Measurements from ENCODE around the gene MAD1L1. TPM values are rescaled to one million over a fixed set of nuclear protein-coding genes. Genes with fewer than 3 reads are reported as not detected.

Gene MAD1L1
- total RNA-seq, 2 experiments from 2014 or later = 58.3 to 65.3 TPM

- no peak overlapping the region for H3K4me3 ChIP-seq (ENCODE audit: low read depth, low read length, poor library complexity, severe bottlenecking)
- no peaks in the 10 kb centered on the region for H3K79me2 ChIP-seq (ENCODE audit: insufficient read depth, low read depth, low read length)
- H3K4me1 ChIP-seq (ENCODE audit: insufficient read depth, low read length, poor library complexity, severe bottlenecking) = no peaks in the 10 kb centered on the region
- H3K4me2 ChIP-seq (ENCODE audit: low read length) = peak overlapping the region; percentile 18; the same call in 1 of the 2 replicates
- H3K27ac ChIP-seq (ENCODE audit: low read depth, low read length, poor library complexity, severe bottlenecking) = no peak overlapping the region
- H3K9me3 ChIP-seq (ENCODE audit: low read length) = no peaks in the 10 kb centered on the region
- H3K36me3 ChIP-seq (ENCODE audit: insufficient read depth, low read length) = no peaks in the 10 kb centered on the region
- ChIA-PET POLR2A (interaction anchor here (0.5 kb wide), 1 partner anchor 450 kb away, joined by 3 read pairs; no protein-coding TSS in a partner anchor), CTCF (ENCODE audit: unreplicated experiment) (interaction anchor here (0.6 kb wide), 1 partner anchor 91 kb away, joined by 3 read pairs; no protein-coding TSS in a partner anchor)
- no peak for TF ChIP-seq EZH2phosphoT487 (IDR thresholded peaks at IDR 0.05; ENCODE audit: borderline replicate concordance, low read depth, low read length)
- TF ChIP-seq CTCF (conservative IDR thresholded peaks at IDR 0.05; ENCODE audit: low read length) = no peak
- H2AFZ ChIP-seq (ENCODE audit: low read length) = no peak overlapping the region
- no peaks in the 10 kb centered on the region for H3K9me2 ChIP-seq (ENCODE audit: insufficient read depth, low read length)
- BruUV-seq (replicated peaks) = no TSS peak
- intact Hi-C loops (cut with micrococcal nuclease; ENCODE audit: unreplicated experiment) = no loop called here
- no peak for DNase-seq (ENCODE audit: low spot score)
- no peaks in the 10 kb centered on the region for H4K20me1 ChIP-seq (ENCODE audit: insufficient read depth, low read length)
These were observed 306.5 kb downstream of the MAD1L1 start for GRCh38 chr7:1925973-1926907.

- Histone ChIP-seq H3K9me2 (ENCODE audit: insufficient read depth, low read length) (no peaks in the 10 kb centered on the region), H2AFZ (ENCODE audit: low read length) (no peak overlapping the region), H3K9me3 (ENCODE audit: low read length) (no peaks in the 10 kb centered on the region), H3K36me3 (ENCODE audit: insufficient read depth, low read length) (no peaks in the 10 kb centered on the region), H4K20me1 (ENCODE audit: insufficient read depth, low read length) (no peaks in the 10 kb centered on the region), H3K4me1 (ENCODE audit: insufficient read depth, low read length, poor library complexity, severe bottlenecking) (no peaks in the 10 kb centered on the region), H3K4me2 (ENCODE audit: low read length) (no peak overlapping the region), H3K79me2 (ENCODE audit: insufficient read depth, low read depth, low read length) (no peaks in the 10 kb centered on the region), H3K27ac (ENCODE audit: low read depth, low read length, poor library complexity, severe bottlenecking) (no peak overlapping the region), H3K4me3 (ENCODE audit: low read depth, low read length, poor library complexity, severe bottlenecking) (no peak overlapping the region)
- TF ChIP-seq EZH2phosphoT487 (IDR thresholded peaks at IDR 0.05; ENCODE audit: borderline replicate concordance, low read depth, low read length) = no peak
- peak; percentile 33; the same call in 1 of the 2 replicates for TF ChIP-seq CTCF (conservative IDR thresholded peaks at IDR 0.05; ENCODE audit: low read length)
- BruUV-seq (replicated peaks) = no TSS peak
- ChIA-PET POLR2A (no interaction called here), CTCF (ENCODE audit: unreplicated experiment) (no interaction called here)
- no peak for DNase-seq (ENCODE audit: low spot score)
- intact Hi-C loops (cut with micrococcal nuclease; ENCODE audit: unreplicated experiment) = no loop called here
These were observed 307.4 kb downstream of the MAD1L1 start for GRCh38 chr7:1925349-1925748.

All from OCI-LY7 (cell line).